Neural cell (in vitro differentiated cells): ENCODE results near the gene MFSD1. TPM values are rescaled to one million over a fixed set of nuclear protein-coding genes. Genes with fewer than 3 reads are reported as not detected.

Source experiments
- H2AFZ ChIP-seq: fragments of 200-600, 300-800 bp; sonication (generic), shearing (Covaris generic); 2 replicates; pipeline ENCODE4 v1.6.0; 2014; ENCODE audit warnings: low read depth, mild to moderate bottlenecking, antibody characterized with exemption, low read length, moderate library complexity
- H3F3A ChIP-seq: fragments of 200-600 bp; shearing (Covaris generic); 2 replicates; pipeline ENCODE4 v1.6.1; 2016; ENCODE audit warnings: mild to moderate bottlenecking, moderate library complexity, mixed read lengths, antibody characterized with exemption, low read length; ENCODE audit not compliant: insufficient read depth, poor library complexity, severe bottlenecking
- H3K27ac ChIP-seq: fragments of 200-600, 300-800 bp; sonication (generic), shearing (Covaris generic); 2 replicates; pipeline ENCODE4 v1.5.1; 2014; ENCODE audit warnings: mild to moderate bottlenecking, low read length, moderate library complexity
- H3K27me3 ChIP-seq: fragments of 300-800, 200-600 bp; sonication (generic), shearing (Covaris generic); 2 replicates; pipeline ENCODE4 v1.6.0; 2014; ENCODE audit warnings: mild to moderate bottlenecking, low read depth, low read length, moderate library complexity; ENCODE audit not compliant: insufficient read depth
- H3K36me3 ChIP-seq: fragments of 300-800, 200-600 bp; sonication (generic), shearing (Covaris generic); 2 replicates; pipeline ENCODE4 v1.5.1; 2014; ENCODE audit warnings: mild to moderate bottlenecking, antibody characterized with exemption, low read length, moderate library complexity; ENCODE audit not compliant: insufficient read depth
- H3K4me2 ChIP-seq: fragments of 300-800, 200-600 bp; sonication (generic), shearing (Covaris generic); 2 replicates; pipeline ENCODE4 v1.6.0; 2014; ENCODE audit warnings: mild to moderate bottlenecking, low read length
- H3K4me3 ChIP-seq: fragments of 300-800, 200-600 bp; sonication (generic), shearing (Covaris generic); 2 replicates; pipeline ENCODE4 v1.5.1; 2014; ENCODE audit warnings: mild to moderate bottlenecking, low read length, moderate library complexity
- H3K79me2 ChIP-seq: fragments of 200-600 bp; shearing (Covaris generic); replicated peaks from 2 replicates; pipeline ENCODE4 v1.6.0; 2014; ENCODE audit warnings: mild to moderate bottlenecking, low read length, moderate library complexity; ENCODE audit not compliant: insufficient read depth
- H3K9ac ChIP-seq: fragments of 300-800, 200-600 bp; sonication (generic), shearing (Covaris generic); 2 replicates; pipeline ENCODE4 v1.6.1; 2016; ENCODE audit warnings: mild to moderate bottlenecking, low read length, mixed read lengths
- H3K9me2 ChIP-seq: fragments of 200-600 bp; shearing (Covaris generic); 2 replicates; pipeline ENCODE4 v1.6.1; 2016; ENCODE audit warnings: mild to moderate bottlenecking, low read length, mixed read lengths; ENCODE audit not compliant: insufficient read depth
- H3K9me3 ChIP-seq: fragments of 200-600, 300-800 bp; sonication (generic), shearing (Covaris generic); 2 replicates; pipeline ENCODE4 v1.6.1; 2016; ENCODE audit warnings: mild to moderate bottlenecking, mixed run types, low read length, moderate library complexity, mixed read lengths
- H4K20me1 ChIP-seq: fragments of 200-600 bp; shearing (Covaris generic); 2 replicates; pipeline ENCODE4 v1.6.1; 2016; ENCODE audit warnings: mild to moderate bottlenecking, mixed run types; ENCODE audit not compliant: insufficient read depth
- EP300 ChIP-seq: fragments of 450-650 bp; conservative IDR thresholded peaks from 2 replicates; pipeline ENCODE4 v1.6.1; 2014; ENCODE audit warnings: antibody characterized with exemption, mild to moderate bottlenecking, moderate library complexity; ENCODE audit not compliant: poor library complexity, severe bottlenecking
- EZH2 ChIP-seq: fragments of 200-600, 300-800 bp; shearing (Covaris generic), sonication (generic); IDR thresholded peaks from 2 replicates; pipeline ENCODE4 v1.6.1; 2014; ENCODE audit warnings: antibody characterized with exemption, low read length, borderline replicate concordance, mild to moderate bottlenecking; ENCODE audit not compliant: insufficient read depth, poor library complexity, severe bottlenecking
- MXI1 ChIP-seq: fragments of 450-650 bp; conservative IDR thresholded peaks from 2 replicates; pipeline ENCODE4 v1.6.1; 2014; ENCODE audit warnings: antibody characterized with exemption, mild to moderate bottlenecking; ENCODE audit not compliant: poor library complexity, severe bottlenecking
- POLR2AphosphoS5 ChIP-seq: IDR thresholded peaks from 2 replicates; pipeline ENCODE4 v1.6.1; 2012
- RAD21 ChIP-seq: fragments of 450-650 bp; conservative IDR thresholded peaks from 2 replicates; pipeline ENCODE4 v1.6.1; 2014; ENCODE audit warnings: antibody characterized with exemption, mild to moderate bottlenecking, moderate library complexity
- SMC3 ChIP-seq: fragments of 450-650 bp; conservative IDR thresholded peaks from 2 replicates; pipeline ENCODE4 v1.6.1; 2014; ENCODE audit warnings: antibody characterized with exemption, mild to moderate bottlenecking, moderate library complexity; ENCODE audit not compliant: poor library complexity
- TAF1 ChIP-seq: IDR thresholded peaks from 2 replicates; pipeline ENCODE4 v1.6.1; 2012; ENCODE audit warnings: low read depth
- polyA minus RNA-seq: library from RNA; depleted of rRNA, polyadenylated mRNA; stranded (reverse); fragments of >200 nt; gene quantifications from 2 replicates; pipeline ENCODE4 v1.2.3, GENCODE V29; 2014
- polyA plus RNA-seq: library from polyadenylated mRNA; depleted of rRNA; stranded (reverse); fragments of >200 nt; gene quantifications from 2 replicates; pipeline ENCODE4 v1.2.3, GENCODE V29; 2014
- TF ChIP-seq, protein P1 (sequence below): fragments of 450-650 bp; IDR thresholded peaks from 2 replicates; pipeline ENCODE4 v1.5.1; 2014; ENCODE audit warnings: antibody characterized with exemption, mild to moderate bottlenecking, moderate library complexity; ENCODE audit not compliant: poor library complexity, severe bottlenecking
- TF ChIP-seq, protein P2 (sequence below): IDR thresholded peaks from 2 replicates; pipeline ENCODE4 v1.6.1; 2012; ENCODE audit warnings: borderline replicate concordance

MFSD1 gene, protein sequence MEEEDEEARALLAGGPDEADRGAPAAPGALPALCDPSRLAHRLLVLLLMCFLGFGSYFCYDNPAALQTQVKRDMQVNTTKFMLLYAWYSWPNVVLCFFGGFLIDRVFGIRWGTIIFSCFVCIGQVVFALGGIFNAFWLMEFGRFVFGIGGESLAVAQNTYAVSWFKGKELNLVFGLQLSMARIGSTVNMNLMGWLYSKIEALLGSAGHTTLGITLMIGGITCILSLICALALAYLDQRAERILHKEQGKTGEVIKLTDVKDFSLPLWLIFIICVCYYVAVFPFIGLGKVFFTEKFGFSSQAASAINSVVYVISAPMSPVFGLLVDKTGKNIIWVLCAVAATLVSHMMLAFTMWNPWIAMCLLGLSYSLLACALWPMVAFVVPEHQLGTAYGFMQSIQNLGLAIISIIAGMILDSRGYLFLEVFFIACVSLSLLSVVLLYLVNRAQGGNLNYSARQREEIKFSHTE
- polyA plus RNA-seq, result 82.4 and 107 TPM in 2 replicates
- polyA minus RNA-seq, result 55.3 and 60.7 TPM in 2 replicates

DNA sequence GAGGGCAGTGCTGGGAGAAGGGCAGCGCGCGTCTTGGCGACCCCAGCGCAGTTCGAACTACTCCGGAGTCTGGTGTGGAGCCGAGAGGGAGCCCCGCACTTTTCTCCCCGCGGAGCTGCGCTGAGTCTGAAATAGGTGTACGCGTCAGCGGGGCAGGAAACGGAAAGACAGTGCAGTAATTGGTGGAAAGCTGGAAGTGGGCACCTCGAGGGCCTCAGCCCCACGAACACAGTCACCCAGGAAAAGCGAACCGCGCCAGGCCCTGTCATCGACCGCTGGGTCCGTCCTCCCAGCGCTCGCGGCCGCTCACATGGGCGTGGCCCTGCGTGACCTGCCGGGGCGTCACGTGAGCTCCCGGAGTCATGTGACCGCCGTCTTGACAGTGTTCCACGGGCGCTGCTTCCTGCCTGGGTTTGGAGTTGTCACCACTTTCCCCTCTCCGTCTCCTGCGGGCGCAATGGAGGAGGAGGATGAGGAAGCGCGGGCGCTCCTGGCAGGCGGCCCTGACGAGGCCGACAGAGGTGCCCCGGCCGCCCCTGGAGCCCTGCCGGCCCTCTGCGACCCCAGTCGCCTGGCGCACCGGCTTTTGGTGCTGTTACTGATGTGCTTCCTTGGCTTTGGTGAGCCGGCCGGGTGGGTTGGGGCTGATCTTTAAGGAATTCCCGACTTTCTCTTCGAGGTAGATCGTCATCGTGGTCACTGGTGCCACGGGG is at the start of gene MFSD1:
TSS of gene MFSD1 (plus strand) at position 359 of the 713 bp plus-strand sequence. CDS start at position 458, 99 bp downstream.
- H4K20me1 ChIP-seq, result no peaks in the 10 kb centered on the region
- TF ChIP-seq TAF1 (no peak), POLR2AphosphoS5 (peak; percentile 83), EP300 (peak; percentile 66), EZH2 (no peak), RAD21 (no peak), SMC3 (peak; percentile 42), MXI1 (peak; percentile 86)
- TF ChIP-seq, protein P1, sequence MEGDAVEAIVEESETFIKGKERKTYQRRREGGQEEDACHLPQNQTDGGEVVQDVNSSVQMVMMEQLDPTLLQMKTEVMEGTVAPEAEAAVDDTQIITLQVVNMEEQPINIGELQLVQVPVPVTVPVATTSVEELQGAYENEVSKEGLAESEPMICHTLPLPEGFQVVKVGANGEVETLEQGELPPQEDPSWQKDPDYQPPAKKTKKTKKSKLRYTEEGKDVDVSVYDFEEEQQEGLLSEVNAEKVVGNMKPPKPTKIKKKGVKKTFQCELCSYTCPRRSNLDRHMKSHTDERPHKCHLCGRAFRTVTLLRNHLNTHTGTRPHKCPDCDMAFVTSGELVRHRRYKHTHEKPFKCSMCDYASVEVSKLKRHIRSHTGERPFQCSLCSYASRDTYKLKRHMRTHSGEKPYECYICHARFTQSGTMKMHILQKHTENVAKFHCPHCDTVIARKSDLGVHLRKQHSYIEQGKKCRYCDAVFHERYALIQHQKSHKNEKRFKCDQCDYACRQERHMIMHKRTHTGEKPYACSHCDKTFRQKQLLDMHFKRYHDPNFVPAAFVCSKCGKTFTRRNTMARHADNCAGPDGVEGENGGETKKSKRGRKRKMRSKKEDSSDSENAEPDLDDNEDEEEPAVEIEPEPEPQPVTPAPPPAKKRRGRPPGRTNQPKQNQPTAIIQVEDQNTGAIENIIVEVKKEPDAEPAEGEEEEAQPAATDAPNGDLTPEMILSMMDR, result no peak
- TF ChIP-seq, protein P2, sequence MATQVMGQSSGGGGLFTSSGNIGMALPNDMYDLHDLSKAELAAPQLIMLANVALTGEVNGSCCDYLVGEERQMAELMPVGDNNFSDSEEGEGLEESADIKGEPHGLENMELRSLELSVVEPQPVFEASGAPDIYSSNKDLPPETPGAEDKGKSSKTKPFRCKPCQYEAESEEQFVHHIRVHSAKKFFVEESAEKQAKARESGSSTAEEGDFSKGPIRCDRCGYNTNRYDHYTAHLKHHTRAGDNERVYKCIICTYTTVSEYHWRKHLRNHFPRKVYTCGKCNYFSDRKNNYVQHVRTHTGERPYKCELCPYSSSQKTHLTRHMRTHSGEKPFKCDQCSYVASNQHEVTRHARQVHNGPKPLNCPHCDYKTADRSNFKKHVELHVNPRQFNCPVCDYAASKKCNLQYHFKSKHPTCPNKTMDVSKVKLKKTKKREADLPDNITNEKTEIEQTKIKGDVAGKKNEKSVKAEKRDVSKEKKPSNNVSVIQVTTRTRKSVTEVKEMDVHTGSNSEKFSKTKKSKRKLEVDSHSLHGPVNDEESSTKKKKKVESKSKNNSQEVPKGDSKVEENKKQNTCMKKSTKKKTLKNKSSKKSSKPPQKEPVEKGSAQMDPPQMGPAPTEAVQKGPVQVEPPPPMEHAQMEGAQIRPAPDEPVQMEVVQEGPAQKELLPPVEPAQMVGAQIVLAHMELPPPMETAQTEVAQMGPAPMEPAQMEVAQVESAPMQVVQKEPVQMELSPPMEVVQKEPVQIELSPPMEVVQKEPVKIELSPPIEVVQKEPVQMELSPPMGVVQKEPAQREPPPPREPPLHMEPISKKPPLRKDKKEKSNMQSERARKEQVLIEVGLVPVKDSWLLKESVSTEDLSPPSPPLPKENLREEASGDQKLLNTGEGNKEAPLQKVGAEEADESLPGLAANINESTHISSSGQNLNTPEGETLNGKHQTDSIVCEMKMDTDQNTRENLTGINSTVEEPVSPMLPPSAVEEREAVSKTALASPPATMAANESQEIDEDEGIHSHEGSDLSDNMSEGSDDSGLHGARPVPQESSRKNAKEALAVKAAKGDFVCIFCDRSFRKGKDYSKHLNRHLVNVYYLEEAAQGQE, result no peak
- peak within 1 kb of the TSS; percentile 61 for H3K9ac ChIP-seq
- H3K9me2 ChIP-seq, result no peaks in the 10 kb centered on the region
- peaks cover 8% of the 10 kb centered on the region for H3K27me3 ChIP-seq
- no peaks in the 10 kb centered on the region for H3K9me3 ChIP-seq
- no peaks in the 10 kb centered on the region for H3K79me2 ChIP-seq
- peak within 1 kb of the TSS; percentile 2 for H3K27ac ChIP-seq
- peak within 1 kb of the TSS; percentile 85 for H3K4me3 ChIP-seq
- H3K4me2 ChIP-seq, result peak within 1 kb of the TSS; percentile 85
- H3K36me3 ChIP-seq, result no peaks in the 10 kb centered on the region
- peaks cover 3% of the 10 kb centered on the region for H3F3A ChIP-seq
- H2AFZ ChIP-seq, result peak within 1 kb of the TSS; percentile 83

DNA sequence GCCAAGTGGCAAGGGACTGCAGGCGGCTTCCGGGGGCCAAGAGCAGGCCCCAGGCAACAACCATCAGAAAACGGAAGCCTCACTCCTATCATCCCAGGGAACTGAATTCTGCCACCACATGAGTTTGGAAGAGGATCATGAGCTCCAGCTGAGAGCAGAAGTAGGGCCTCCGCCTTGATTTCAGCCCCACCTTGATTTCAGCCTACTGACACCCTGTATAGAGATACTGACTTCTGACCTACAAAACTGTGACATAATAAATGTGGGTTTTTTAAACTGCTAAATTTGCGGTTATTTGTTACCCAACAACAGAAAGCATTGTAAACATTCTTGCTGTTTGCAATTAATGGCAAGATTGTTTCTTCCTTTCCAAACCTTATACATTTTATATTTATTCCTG is 48.0 kb upstream of the MFSD1 start:
- Histone ChIP-seq H3F3A (no peaks in the 10 kb centered on the region), H3K9ac (no peak overlapping the region), H3K9me2 (no peaks in the 10 kb centered on the region), H2AFZ (no peak overlapping the region), H3K79me2 (no peaks in the 10 kb centered on the region), H4K20me1 (no peaks in the 10 kb centered on the region), H3K4me2 (no peak overlapping the region), H3K9me3 (no peaks in the 10 kb centered on the region), H3K27ac (no peak overlapping the region), H3K4me3 (no peak overlapping the region), H3K36me3 (no peaks in the 10 kb centered on the region), H3K27me3 (no peaks in the 10 kb centered on the region)
- TF ChIP-seq, protein P2, result no peak
- TF ChIP-seq TAF1 (no peak), EP300 (no peak), RAD21 (no peak), SMC3 (no peak), MXI1 (no peak), EZH2 (no peak), POLR2AphosphoS5 (no peak)
- TF ChIP-seq, protein P1, result no peak
